HG03196 (cell line): ENCODE results near the gene TBX10.
"Not testable (repeated sequence)": the region's sequence is repeated elsewhere in the genome, so short reads cannot be mapped to it uniquely, and the experiment has no call there.

Experiments used
- ATAC-seq: cut with Tn5 transposase; IDR thresholded peaks from one replicate; pipeline ENCODE4 v1.9.1; 2021; ENCODE audit not compliant: unreplicated experiment

The TBX10 gene

DNA sequence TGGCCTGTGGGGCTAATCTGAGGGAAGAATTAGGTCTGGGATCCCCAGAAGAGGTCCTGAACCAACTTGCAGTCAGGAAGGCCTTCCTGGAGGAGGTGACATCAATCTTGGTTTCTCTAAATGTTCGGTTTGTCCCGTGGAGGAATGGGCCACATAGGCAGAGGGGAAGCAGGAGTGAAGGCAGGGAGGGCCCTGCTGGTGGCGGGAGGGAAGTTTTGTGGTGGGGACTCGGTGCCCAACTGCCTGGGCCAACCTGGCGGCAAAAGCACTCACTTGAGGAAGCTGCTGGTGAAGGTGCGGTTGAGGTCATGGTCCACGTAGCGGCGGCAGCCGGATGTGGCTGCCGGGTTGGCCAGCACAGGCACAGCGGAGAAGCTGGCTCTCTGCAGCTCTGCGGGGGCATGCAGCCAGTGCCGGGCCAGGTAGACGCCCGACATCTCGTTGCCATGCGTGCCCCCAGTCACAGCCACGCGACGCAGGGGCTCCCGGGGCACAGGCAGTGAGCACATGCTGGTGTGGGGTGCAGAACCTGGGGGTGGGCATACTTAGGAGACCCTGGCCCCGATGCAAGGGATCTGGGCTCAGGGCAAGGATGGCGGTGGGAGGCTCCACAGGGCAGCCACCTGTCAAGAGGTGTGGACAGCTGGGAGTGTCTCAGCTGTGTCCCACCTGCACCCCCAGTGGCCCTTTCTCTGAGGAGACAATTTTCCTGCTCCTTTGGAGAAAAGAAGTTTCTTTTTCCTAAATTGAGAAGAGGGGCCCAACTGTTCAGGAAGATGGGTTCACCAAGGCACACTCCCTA is 7.2 kb upstream of the TBX10 start:
- ATAC-seq: no peak

DNA sequence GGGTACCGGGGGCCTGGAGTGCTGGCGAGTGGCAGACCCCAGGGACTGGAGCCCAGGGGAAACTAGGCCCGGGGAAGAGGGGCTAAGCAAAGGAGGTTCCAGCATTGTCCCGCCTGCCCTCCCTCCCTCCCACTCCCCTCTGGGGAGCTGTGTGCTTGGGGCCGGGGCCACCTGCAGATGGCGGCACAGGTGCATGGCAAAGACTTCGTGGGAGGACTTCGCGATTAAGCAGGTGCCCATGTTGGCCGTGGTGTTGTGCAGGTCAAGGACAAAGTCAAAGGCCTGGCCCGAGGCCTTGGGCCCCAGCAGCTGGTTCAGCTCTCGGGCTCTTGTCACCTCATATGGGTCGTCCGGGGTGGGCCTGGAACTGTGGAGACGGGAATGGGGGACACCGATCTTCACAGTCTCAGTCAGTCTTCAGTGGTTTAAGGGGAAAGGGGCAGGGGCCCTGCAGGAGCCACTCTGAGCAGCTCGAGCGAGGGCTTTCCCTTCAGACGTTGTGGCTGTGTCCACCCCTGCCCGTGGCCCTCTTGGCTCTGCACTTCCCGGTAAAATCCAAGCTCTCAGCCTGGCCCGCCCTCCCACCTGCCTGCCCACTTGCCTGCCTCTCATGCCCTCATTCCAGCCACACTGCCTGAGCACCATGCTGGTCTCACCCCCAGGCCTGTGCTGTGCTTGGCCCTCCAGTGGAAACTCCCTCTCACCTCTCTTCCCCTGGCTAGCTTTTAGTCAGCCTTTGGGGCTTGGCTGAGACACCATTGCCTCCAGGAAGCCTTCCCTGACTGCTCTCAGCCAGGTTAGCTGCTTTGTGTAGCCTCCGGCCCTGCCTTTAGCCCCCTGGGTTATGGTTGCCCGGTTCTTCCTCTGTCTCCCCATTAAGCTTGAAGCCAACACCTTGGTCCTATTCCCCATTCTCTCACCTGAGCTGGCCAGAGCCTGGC is 6.2 kb upstream of the TBX10 start:
- ATAC-seq: no peak

- no peak for ATAC-seq
Observed at GRCh38 chr11:67644472-67645418, 5.2 kb upstream of the TBX10 start.

GRCh38 chr11:67644042-67644441 is 4.5 kb upstream of the TBX10 start:
- ATAC-seq: no peak

DNA sequence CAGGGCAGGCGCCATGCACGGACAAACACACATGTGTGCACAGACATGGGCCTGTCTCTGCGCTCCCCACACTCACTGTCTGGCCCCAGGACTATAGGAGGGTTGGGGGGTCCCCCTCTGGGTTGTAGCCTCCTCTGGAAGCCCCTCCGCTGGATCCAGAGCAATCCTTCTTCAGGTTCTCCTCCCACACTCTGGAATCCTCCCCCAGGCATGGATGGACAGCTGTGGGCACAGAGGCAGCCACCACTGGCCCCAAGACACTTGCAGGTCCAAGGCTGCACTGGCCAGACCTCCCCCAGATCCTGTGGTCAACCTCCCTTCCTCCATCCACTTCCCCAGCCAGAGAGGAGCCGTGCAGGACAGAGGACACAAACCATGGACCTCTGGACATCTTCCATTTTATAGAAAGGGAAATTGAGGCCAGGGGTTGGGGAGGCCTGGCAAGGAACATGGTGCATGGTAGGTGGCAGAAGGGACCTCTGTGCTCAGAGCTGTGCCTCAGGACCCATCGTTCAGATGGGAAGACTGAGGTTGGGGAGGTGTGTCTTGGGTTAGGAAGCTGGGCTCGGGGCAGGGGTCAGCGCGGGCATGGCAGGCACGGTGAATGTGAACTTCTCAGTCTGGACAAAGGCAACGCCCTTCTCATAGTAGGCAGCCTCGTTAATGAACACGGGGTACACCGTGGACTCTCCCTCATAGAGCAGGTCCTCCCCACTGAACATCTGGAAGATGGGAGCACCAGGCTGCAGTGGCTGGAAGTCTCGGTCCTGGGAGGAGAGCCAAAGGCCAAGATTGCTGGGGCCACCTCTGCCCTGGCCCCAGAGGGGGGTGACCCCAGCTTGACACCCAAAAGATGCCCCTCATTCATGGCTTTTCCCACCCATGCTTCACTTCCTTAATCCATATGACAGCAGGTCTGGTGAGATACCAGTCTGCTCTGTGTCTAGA is 2.9 kb upstream of the TBX10 start:
- ATAC-seq: no peak

DNA sequence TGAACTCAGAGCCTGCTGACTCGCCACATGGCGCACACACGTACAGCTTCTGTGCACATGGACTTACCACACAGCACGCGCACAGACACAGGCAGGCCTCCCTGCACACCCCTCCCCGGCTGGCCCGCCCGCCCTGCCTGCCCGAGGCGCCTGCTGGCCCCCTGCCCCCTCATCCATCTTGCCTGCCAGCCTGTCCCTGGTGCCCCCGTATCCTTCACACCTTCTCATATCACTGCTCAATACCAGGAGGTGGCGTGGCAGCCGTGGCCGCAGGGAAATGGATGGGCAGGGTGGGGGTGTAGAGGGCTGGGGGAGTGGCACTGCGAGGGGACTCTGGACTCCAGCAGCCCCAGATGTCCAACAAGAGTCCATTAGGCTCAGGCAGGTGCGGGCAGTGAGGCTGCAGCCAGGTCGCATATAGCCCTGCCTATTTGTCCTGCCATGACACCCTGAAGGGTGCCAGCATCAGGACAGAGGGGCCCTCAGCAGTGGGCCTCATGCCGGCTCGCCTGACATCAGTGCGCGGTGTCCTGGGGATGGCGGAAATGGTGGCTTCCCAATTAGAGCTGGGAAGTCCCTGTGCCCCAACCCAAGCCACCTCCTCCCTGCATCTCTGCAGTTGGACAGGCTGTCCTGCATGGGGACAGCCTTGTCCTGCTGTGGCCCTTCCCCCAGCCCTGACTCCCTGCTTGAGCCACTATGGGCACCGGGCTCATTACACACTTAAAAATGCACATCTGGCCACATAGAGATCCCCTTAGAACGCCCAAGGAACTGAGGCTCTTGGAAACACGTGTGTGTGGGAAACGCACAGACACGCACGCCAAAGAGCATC is 2.0 kb upstream of the TBX10 start:
- ATAC-seq: no peak

GRCh38 chr11:67640758-67641337 is 1.3 kb upstream of the TBX10 start:
- no peak for ATAC-seq

GRCh38 chr11:67640021-67640757 is 626 bp upstream of the TBX10 start:
- ATAC-seq: no peak

- no peak for ATAC-seq
Observed at GRCh38 chr11:67638535-67639437, 777 bp downstream of the TBX10 start.

GRCh38 chr11:67637441-67637840 is 2.1 kb downstream of the TBX10 start:
- not testable (repeated sequence) for ATAC-seq

GRCh38 chr11:67636962-67637361 is 2.6 kb downstream of the TBX10 start:
- no peak for ATAC-seq

DNA sequence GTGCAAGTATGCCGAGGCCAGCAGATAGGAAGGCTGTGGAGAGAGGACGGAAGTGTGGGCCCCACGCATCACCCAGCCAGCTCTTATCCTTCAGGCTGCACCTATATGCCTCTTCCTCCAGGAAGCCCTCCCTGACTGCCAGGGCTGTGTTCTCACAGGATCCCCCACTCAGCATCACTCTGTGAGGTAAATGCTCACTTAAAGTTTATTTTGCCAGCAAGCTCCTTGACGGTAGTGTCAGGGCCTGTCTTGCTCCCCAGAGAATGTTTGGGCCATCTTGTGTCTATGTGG is 4.4 kb downstream of the TBX10 start:
- ATAC-seq: no peak

DNA sequence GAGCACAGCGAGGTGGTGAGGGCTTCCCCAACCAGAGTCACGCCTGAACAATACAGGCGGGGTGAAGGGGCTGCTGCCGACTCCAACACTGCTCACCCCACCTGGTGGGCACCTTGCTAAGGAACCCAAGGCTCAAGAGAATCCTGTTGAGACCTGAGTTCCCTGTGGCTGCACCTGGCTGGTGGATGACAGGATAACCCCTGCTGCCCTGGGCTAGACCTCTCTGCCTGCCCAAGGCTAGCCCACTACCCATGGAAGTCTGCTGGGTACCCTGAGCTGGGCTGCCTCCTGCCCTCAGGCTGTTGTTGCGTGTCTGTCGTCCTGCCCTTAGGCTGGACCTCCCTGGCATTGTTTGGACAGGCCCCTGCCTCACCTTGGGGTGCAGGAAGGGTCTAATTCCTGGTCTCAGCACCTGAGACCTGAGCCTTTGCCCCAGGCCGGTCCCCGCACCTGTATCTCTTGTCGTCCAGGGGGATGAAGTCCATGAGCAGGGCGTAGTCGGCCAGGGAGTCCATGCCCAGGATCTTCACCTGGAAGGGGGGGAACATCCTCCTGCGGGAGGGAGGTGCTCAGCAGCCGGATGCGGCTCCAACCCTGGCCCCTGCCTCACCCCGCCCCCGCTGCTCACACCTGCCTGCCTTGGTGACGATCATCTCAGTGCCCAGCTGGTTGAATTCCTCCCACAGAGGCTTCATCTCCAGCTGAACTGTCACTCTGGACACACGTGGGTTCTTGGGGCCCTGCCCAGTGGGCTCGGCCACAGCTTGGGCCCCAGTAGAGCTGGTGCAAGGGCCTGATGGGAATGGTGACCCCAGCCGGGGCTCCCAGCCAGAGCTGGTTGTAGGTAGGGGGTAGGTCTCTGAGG is 5.0 kb downstream of the TBX10 start:
- ATAC-seq: no peak

DNA sequence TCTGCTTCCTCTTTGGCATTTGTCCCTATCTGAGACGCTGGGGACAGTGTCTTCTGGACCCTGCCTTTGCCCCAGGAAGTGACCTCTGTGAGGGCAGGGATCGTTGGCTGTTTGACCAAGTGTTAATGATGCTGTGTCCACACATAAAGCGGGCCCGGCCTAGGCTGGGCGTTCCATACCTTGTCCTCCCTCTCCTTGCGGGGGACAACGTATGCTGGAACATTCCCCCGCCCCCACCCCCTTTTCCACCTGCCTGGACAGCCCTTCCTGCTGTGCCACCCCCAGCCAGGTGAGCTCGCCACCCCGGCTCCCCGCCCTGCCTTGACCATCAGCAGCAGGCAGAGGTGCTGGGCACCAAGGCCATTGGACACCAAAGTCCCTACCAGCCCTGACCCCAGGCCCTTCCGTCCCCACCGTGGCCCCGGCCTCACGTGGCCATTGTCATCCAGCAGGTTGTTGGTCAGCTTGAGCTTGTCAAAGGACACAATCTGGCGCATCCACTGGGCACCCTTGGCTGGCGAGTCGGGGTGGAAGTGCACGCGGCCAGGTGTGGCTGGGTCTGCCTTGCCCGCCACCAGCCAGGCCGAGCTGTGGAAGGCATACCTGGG is 5.7 kb downstream of the TBX10 start:
- no peak for ATAC-seq

- ATAC-seq: no peak
Observed at GRCh38 chr11:67632982-67633755, 6.4 kb downstream of the TBX10 start.
